Measurements from ENCODE around the gene COL11A2.

Gene COL11A2

GRCh38 chr6:33206027-33206863 lies 14.0 kb upstream of the COL11A2 start:
- no peak for DNase-seq

- peak in 1 of 2 donors; percentile 45 for DNase-seq
Measured at GRCh38 chr6:33205191-33206026, 13.1 kb upstream of the COL11A2 start.

- DNase-seq = peak; percentile 88 to 91
Measured at GRCh38 chr6:33204415-33205190, 12.3 kb upstream of the COL11A2 start, which contains the start of gene HSD17B8. Gene HSD17B8 (plus strand): TSS chr6:33204655. CDS start chr6:33204669, 14 bp downstream.

GRCh38 chr6:33204165-33204414 lies 11.8 kb upstream of the COL11A2 start:
- no peak for DNase-seq

- DNase-seq = no peak
Measured at GRCh38 chr6:33203443-33204164, 11.3 kb upstream of the COL11A2 start.

- no peak for DNase-seq
Measured at GRCh38 chr6:33202799-33203198, 10.5 kb upstream of the COL11A2 start.

GRCh38 chr6:33201935-33202334 lies 9.7 kb upstream of the COL11A2 start:
- DNase-seq = no peak

GRCh38 chr6:33201147-33201545 lies 8.9 kb upstream of the COL11A2 start:
- no peak for DNase-seq

- DNase-seq = peak; percentile 99
Measured at GRCh38 chr6:33200219-33201146, 8.2 kb upstream of the COL11A2 start, which contains the start of the genes RXRB and SLC39A7. Gene RXRB (minus strand): TSS chr6:33200665. CDS start chr6:33200476, 189 bp downstream. Gene SLC39A7 (plus strand): TSS chr6:33200867. CDS start chr6:33201246, 379 bp downstream.

GRCh38 chr6:33199687-33200218 lies 7.5 kb upstream of the COL11A2 start:
- DNase-seq = peak; percentile 71 to 74

GRCh38 chr6:33198853-33199436 lies 6.7 kb upstream of the COL11A2 start:
- DNase-seq = no peak

GRCh38 chr6:33198159-33198852 lies 6.0 kb upstream of the COL11A2 start:
- no peak for DNase-seq

GRCh38 chr6:33197431-33198048 lies 5.3 kb upstream of the COL11A2 start:
- peak; percentile 65 to 79 for DNase-seq

GRCh38 chr6:33195304-33196165 lies 3.3 kb upstream of the COL11A2 start:
- peak in 1 of 2 donors; percentile 33 for DNase-seq

- no peak for DNase-seq
Measured at GRCh38 chr6:33194431-33194979, 2.2 kb upstream of the COL11A2 start.

GRCh38 chr6:33193619-33194018 lies 1.4 kb upstream of the COL11A2 start:
- DNase-seq = peak; percentile 45 to 49

GRCh38 chr6:33192671-33193602 lies 670 bp upstream of the COL11A2 start:
- DNase-seq = no peak
